ENCODE measurements around the gene GBE1.

Gene GBE1

DNA sequence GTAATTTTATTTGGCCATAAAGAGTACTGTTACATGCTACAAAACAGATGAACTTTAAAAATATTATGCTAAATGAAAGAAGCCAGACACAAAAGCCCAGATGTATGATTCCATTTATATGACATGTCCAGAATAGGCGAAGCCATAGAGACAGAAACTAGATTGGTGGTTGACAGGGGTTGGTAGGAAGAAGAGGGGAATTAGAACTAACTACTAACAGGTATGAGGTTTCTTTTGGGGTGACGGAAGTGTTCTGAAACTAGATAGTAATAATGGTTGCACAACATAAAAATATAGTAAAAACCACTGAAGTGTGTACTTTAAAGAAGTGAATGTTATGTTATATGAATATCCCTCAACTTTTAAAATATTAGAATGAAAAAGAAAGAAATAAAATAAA is 66.1 kb downstream of the GBE1 start:
- H3K27ac ChIP-seq = no peak overlapping the region
- CTCF ChIA-PET = interaction anchor here (0.6 to 0.7 kb wide), 2 partner anchors 45 to 211 kb away, joined by 4 read pairs; no protein-coding TSS in a partner anchor
- POLR2A ChIA-PET (ENCODE audit: low non-redundant PET) = no interaction called here
- DNase-seq (ENCODE audit: low spot score) = no peak
- TF ChIP-seq, protein P1, sequence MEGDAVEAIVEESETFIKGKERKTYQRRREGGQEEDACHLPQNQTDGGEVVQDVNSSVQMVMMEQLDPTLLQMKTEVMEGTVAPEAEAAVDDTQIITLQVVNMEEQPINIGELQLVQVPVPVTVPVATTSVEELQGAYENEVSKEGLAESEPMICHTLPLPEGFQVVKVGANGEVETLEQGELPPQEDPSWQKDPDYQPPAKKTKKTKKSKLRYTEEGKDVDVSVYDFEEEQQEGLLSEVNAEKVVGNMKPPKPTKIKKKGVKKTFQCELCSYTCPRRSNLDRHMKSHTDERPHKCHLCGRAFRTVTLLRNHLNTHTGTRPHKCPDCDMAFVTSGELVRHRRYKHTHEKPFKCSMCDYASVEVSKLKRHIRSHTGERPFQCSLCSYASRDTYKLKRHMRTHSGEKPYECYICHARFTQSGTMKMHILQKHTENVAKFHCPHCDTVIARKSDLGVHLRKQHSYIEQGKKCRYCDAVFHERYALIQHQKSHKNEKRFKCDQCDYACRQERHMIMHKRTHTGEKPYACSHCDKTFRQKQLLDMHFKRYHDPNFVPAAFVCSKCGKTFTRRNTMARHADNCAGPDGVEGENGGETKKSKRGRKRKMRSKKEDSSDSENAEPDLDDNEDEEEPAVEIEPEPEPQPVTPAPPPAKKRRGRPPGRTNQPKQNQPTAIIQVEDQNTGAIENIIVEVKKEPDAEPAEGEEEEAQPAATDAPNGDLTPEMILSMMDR (conservative IDR thresholded peaks at IDR 0.05; ENCODE audit: low read depth) = no peak

DNA sequence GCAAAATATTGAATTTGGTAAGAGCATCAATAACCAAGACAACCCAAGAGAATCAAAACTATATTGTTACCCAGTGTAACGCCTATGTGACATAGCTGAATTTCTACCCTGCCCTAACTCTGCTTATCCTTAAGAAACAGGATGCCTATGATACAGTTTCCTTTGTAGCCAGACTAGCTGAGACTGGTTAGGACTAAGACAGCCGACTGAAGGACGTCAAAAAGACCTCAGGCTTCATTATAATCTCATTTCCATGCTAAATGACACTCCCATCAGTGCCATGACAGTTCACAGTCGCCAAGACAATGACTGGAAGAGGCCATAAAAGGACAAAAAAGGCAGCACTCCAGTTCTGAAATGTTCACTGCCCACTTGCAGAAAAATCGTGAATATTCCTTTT is 66.8 kb downstream of the GBE1 start:
- ChIA-PET CTCF (no interaction called here), POLR2A (ENCODE audit: low non-redundant PET) (no interaction called here)
- DNase-seq (ENCODE audit: low spot score) = no peak
- H3K27ac ChIP-seq = no peak overlapping the region
- TF ChIP-seq, protein P1 (conservative IDR thresholded peaks at IDR 0.05; ENCODE audit: low read depth) = no peak

DNA sequence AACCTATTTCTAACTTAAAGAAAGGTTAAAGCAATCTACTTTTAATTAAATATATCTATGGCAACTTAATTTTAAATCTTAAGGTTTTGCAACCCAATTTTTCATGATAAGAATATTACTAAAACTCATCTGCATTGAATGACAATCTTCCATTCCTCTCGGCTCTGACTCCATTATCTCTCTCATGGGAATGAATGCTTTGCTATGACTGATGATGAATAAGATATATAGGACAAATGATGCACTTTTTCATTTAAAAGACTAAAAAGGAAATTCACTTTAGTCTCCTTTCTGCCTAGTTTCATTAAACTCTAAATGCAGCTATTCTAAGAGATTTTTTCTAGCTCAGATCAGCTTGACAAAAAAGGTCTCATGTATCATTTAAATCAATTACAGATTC is 68.7 kb downstream of the GBE1 start:
- ChIA-PET CTCF (interaction anchor here (0.6 to 0.7 kb wide), 2 partner anchors 178 to 217 kb away, joined by 3 read pairs; no protein-coding TSS in a partner anchor), POLR2A (ENCODE audit: low non-redundant PET) (no interaction called here)
- TF ChIP-seq, protein P1 (conservative IDR thresholded peaks at IDR 0.05; ENCODE audit: low read depth) = no peak
- H3K27ac ChIP-seq = no peak overlapping the region
- no peak for DNase-seq (ENCODE audit: low spot score)

DNA sequence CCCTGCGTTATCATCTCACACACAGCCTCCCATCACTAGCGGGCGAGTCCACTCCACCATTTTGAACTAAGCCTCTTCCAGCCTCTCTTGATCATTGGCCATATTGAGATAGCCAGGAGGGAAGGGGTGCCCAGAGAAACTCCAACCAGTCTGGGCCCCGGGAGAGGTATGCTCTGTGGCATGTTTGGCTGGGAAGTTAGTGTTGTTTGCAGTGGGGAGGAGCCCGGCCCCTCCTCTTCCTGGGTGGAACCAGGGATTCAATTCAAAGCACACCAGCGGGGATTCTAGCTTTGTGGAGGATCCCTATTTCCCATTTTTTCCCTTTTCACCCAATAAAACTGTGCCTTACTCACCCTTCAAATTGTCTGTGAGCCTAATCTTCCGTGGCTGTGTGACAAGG is 71.8 kb downstream of the GBE1 start:
- no peak overlapping the region for H3K27ac ChIP-seq
- no peak for DNase-seq (ENCODE audit: low spot score)
- CTCF ChIA-PET = interaction anchor here (0.6 kb wide), 1 partner anchor 410 kb away, joined by 3 read pairs; no protein-coding TSS in a partner anchor
- POLR2A ChIA-PET (ENCODE audit: low non-redundant PET) = no interaction called here
- TF ChIP-seq, protein P1 (conservative IDR thresholded peaks at IDR 0.05; ENCODE audit: low read depth) = no peak

DNA sequence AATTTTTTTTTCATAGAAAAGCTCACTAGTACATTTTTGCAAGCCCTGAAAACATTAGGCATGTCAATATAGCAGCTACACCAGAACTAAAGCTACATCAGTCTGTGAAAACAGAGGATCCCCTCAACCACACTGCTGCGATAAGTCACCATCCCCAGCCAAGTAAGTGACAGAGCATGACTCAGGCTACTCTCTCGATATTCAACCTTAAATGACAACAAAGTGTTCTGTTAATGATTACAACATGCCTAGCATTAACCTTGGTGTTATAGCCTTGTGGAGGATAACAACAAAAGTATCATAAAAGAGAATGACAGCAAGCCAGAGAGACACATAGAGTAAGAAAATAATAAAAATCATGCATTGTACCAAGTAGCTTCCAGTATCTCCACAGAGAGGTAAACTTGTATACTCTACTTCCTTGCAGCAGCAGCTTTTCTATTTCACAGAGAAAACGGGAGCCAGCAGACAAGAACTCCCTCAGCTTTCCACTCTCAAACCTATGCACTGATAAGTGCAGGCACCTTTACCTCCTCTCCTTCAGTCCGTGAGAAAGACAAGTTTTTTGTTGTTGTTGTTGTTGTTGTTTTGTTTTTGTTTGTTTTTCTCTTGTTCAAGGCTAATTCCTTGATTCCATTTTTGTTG is 76.6 kb downstream of the GBE1 start:
- CTCF ChIA-PET = no interaction called here
- no peak overlapping the region for H3K27ac ChIP-seq
- TF ChIP-seq, protein P1 (conservative IDR thresholded peaks at IDR 0.05; ENCODE audit: low read depth) = no peak
- POLR2A ChIA-PET (ENCODE audit: low non-redundant PET) = no interaction called here
- no peak for DNase-seq (ENCODE audit: low spot score)

DNA sequence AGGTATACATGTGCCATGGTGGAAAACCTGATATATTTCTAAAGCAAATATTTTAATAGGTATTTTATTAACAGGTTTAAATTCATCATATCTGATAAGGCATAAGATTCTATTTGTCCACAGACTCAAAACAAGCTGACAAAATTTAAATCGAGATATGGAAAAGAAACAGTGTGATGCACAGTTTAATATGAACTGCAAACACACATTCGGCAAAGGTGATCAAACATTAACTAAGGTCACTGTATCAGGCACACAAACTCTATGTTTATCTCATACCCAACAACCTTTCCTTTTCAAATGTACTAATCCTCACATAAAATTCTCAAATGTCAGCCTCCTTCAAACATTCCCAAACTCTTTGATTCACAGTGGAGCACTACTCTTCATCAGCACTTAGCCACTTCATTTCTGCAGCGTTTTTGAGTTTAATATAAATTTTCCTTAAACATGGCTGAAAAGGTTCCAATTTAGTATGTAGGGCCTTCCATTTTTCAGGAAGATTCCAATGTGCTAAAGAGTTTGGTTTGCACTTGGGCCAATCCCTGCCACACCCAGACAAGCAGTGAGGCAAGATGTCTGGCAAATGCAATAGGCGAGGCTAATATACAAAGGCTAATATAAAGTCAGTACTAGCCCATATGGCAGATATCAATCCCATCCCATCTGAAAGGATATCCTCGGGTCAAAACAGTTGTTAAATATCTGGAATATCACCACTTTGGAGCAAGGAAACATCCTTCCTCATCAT is 84.6 kb downstream of the GBE1 start:
- no peak overlapping the region for H3K27ac ChIP-seq
- POLR2A ChIA-PET (ENCODE audit: low non-redundant PET) = no interaction called here
- no peak for DNase-seq (ENCODE audit: low spot score)
- TF ChIP-seq, protein P1 (conservative IDR thresholded peaks at IDR 0.05; ENCODE audit: low read depth) = no peak
- CTCF ChIA-PET = no interaction called here

Measured in RWPE1 (cell line).